ENCODE data around the gene COMMD1.
"Not testable (repeated sequence)": the region's sequence is repeated elsewhere in the genome, so short reads cannot be mapped to it uniquely, and the experiment has no call there.

Gene COMMD1

GRCh38 chr2:61949714-61950560, 44.5 kb downstream of the COMMD1 start:
- CTCF ChIA-PET = interaction anchor here (1.1 kb wide), 1 partner anchor 825 kb away, joined by 3 read pairs; no protein-coding TSS in a partner anchor
- TF ChIP-seq CTCF (conservative IDR thresholded peaks at IDR 0.05; ENCODE audit: low read depth) = no peak
- H3K27ac ChIP-seq = no peak overlapping the region
- POLR2A ChIA-PET (ENCODE audit: low non-redundant PET) = no interaction called here
- no peak for DNase-seq (ENCODE audit: low spot score)

- DNase-seq (ENCODE audit: low spot score) = no peak
- H3K27ac ChIP-seq = no peak overlapping the region
- ChIA-PET POLR2A (ENCODE audit: low non-redundant PET) (no interaction called here), CTCF (interaction anchor here (0.6 kb wide), 1 partner anchor 86 kb away, joined by 3 read pairs; no protein-coding TSS in a partner anchor)
- TF ChIP-seq CTCF (conservative IDR thresholded peaks at IDR 0.05; ENCODE audit: low read depth) = no peak
Observed at GRCh38 chr2:61950571-61951315, 45.3 kb downstream of the COMMD1 start.

DNA sequence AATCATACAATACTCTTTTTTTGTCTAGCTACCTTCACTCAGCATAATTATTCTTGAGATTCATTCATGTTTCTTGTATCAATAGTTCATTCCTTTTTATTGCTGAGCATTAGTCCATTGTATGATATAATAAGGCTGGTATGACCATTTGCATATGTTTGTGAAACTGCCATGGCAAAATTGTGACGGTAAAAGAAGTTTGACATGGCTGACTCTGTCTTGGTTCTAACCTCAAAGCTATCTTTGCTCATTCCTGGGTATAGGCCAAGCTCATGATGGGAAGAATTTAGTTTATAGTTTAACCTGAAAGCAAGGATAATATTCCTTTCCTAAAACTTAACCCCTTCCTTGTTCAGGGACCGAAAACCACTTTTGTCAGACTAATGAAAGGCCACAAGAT, 46.4 kb downstream of the COMMD1 start:
- CTCF ChIA-PET = interaction anchor here (0.7 kb wide), 2 partner anchors 568 to 710 kb away, joined by 3 to 5 read pairs; no protein-coding TSS in a partner anchor
- no peak for DNase-seq (ENCODE audit: low spot score)
- no peak for TF ChIP-seq CTCF (conservative IDR thresholded peaks at IDR 0.05; ENCODE audit: low read depth)
- POLR2A ChIA-PET (ENCODE audit: low non-redundant PET) = no interaction called here
- H3K27ac ChIP-seq = no peak overlapping the region

- no peak overlapping the region for H3K27ac ChIP-seq
- ChIA-PET POLR2A (ENCODE audit: low non-redundant PET) (no interaction called here), CTCF (interaction anchor here (0.7 kb wide), 1 partner anchor 568 kb away, joined by 3 read pairs; no protein-coding TSS in a partner anchor)
- no peak for DNase-seq (ENCODE audit: low spot score)
- TF ChIP-seq CTCF (conservative IDR thresholded peaks at IDR 0.05; ENCODE audit: low read depth) = no peak
Observed at GRCh38 chr2:61952288-61952687, 46.8 kb downstream of the COMMD1 start.

- CTCF ChIA-PET; POLR2A ChIA-PET (ENCODE audit: low non-redundant PET); H3K27ac ChIP-seq; DNase-seq (ENCODE audit: low spot score): not testable (repeated sequence)
Observed at GRCh38 chr2:61954856-61955255, 49.4 kb downstream of the COMMD1 start.

DNA sequence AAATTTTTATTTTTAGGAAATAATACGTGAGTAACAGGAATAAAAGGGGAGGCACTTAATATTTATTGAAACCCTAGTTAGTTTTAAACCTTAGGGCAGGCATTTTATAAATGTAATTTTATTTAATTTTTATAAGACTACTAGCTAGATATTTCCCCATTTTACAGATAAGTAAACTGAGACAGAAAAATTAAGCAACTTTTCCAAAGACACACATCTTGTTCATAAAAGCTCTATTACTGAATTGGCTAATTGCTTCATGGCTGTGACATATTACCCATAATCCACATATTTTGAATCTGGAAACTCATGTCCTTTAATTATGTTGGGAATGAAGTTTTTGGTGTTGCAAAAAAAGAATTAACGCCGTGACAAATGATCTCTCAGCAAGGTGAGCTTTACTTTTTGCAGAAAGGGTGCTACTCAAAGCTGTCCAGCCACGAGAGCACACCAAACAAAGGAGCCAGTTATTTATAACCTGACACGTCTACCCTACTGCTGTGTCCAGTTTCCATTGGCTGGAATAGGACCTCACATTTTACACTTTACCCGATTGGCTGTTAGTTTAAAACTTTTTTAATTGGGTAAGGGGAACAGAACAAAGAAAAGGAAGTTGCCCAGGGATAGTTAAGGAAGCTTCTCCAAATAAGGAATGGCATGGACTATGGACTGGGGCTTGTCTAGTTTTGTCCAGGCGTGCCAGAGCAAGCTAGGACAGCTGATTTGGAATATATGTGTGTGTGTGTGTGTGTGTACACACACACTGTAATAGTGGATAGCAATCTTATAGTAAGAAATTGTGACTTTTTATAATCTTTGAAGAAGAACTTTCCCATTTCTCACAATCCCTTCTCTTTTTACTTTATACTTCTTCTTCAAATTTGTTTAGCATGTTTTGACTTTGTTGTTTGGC, 54.2 kb downstream of the COMMD1 start:
- CTCF ChIA-PET = interaction anchor here (0.6 to 0.7 kb wide), 2 partner anchors 16 to 85 kb away, joined by 3 to 5 read pairs; no protein-coding TSS in a partner anchor
- no peak overlapping the region for H3K27ac ChIP-seq
- no peak for DNase-seq (ENCODE audit: low spot score)
- POLR2A ChIA-PET (ENCODE audit: low non-redundant PET) = no interaction called here
- no peak for TF ChIP-seq CTCF (conservative IDR thresholded peaks at IDR 0.05; ENCODE audit: low read depth)
